Measurements from ENCODE around the gene IGDCC3. TPM values are rescaled to one million over a fixed set of nuclear protein-coding genes. Genes with fewer than 3 reads are reported as not detected.

The IGDCC3 gene
- total RNA-seq: under 1 TPM in 1 of 2 donors, not detected in 1; 0.09 TPM
- long read RNA-seq: 0 reads

DNA sequence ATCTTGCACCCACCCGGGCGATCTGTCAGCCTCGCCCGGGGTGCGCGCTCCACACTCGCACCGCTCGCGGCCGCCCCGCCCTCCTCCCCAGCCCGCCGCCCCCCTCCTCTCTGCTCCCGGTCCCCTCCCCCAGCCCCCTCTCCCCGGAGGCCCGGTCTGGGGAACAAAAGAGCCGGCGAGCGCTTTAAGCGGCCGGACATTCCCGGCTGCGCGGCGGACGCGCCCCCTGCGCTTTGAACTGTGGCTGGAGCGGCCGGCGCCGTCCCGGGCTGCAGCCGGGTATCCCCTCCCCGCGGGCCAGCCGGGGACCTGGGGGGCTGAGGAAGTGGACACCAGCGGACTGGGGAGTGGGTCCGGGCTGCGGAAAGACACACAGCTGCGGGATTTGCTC is at the start of gene IGDCC3:
IGDCC3 (minus strand) TSS at position 27 of the 391 bp plus-strand sequence. CDS start 214 bp downstream, outside the sequence.
- ATAC-seq (peak in 1 of 2 donors; percentile 29), DNase-seq (no peak)
- intact Hi-C loops (cut with DNase I): loop anchor here in 1 of 2 donors (2.0 kb wide), 1 partner anchor 51 kb away; no protein-coding TSS in a partner anchor

- DNase-seq (no peak), ATAC-seq (no peak)
- intact Hi-C loops (cut with DNase I): no loop called here
Measured at GRCh38 chr15:65426216-65426853, 48.5 kb upstream of the IGDCC3 start.

- DNase-seq (no peak), ATAC-seq (no peak)
- intact Hi-C loops (cut with DNase I): no loop called here
Measured at GRCh38 chr15:65424683-65425082, 46.9 kb upstream of the IGDCC3 start.

DNA sequence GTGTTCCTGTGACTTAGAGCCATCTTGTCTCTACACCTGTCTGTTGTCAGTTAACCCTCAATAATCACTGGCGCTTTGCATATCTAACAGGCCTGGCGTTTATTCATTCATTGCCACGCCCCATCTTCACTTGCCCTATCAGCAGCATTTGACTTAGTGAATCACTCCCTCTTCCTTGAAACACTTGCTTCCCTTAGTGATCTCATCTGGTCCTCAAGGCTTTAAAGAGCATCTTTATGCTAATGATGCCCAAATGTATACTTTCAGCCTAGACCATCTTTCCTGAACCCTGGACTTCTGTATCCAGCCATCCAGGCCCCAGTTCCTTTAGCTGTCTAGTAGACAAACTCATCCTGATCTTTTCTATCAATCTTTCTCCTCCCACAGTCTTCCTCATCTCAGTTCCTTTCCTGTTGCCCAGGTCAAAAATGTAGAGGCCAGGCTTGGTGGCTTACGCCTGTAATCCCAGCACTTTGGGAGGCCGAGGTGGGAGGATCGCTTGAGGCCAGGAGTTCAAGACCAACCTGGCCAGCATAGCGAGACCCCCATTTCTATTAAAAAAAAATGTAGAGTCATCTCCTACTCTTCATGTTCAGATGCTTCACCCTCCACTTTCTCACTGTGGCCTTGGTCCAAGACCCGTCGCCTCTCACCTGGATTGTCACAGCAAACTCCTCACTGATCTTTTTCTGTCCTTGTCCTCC is 46.3 kb upstream of the IGDCC3 start:
- no peak for ATAC-seq
- DNase-seq: no peak

DNA sequence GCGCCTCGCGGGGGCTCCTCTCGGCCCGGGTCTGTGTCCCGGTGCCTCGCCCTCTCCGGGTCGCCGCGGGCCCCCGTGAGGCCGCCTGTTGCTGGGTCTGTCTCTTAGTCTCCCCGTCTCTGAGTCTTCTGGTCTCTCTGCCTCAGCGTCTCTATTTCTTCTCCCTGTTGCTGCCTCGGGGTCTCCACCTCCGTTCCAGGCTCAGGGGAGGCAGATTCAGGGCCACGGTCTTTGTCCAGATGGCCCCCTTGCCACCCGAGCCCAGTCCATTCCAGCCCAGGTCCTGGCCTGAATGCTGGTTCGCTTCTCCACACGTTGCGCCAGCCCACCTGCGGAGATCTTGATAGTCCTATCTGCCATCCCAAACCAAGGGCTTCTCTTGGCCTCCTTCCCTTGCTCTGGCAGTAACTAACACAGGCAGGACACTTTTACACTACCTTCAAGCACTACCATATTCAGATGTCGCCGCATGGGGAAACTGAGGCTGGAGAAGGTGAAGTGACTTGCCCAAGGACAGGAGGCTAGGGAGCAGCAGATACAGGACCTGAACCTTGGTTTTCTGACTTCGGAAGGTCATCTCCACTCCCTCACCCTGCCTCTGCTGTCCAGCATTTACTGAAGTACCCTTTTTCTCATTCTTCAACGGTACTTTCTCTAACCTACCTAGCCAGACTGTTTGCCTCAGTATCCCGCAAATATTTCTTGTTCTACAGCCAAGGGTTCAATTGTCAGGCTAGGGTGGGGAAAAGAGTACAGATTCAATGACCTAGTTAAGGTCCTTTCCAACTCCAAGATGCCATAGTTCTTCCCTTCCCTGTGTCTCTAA is 45.6 kb upstream of the IGDCC3 start:
- ATAC-seq: no peak
- DNase-seq: no peak
- intact Hi-C loops (cut with DNase I): no loop called here

More for the DNA sequence above, 46.3 kb upstream of the IGDCC3 start:
- intact Hi-C loops (cut with DNase I): no loop called here

- DNase-seq: peak; percentile 30
- ATAC-seq: peak; percentile 48 to 50
- intact Hi-C loops (cut with DNase I): no loop called here
Measured at GRCh38 chr15:65421360-65422215, 43.8 kb upstream of the IGDCC3 start.

DNA sequence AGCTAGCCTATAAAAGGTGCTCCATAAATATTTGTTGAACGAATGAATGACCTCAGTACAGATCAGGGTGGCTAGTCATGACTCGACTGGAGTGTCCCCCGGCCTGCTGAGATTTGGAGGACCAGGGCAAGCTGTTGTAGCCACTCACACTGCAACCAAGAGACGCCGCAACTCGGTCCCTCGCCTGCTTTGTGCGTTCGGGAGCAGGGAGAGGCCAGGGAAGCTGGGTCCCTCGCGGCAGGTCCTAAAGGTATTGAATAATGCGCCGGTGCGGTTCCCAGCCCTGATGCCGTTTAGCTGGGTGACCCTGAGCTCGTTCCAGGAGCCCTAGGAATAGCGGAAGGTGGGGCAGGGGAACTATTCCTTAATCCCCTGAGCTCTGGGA is 43.2 kb upstream of the IGDCC3 start:
- intact Hi-C loops (cut with DNase I): no loop called here
- DNase-seq (no peak), ATAC-seq (no peak)

GRCh38 chr15:65418596-65418995 is 40.8 kb upstream of the IGDCC3 start:
- no peak for DNase-seq
- ATAC-seq: no peak
- intact Hi-C loops (cut with DNase I): no loop called here

DNA sequence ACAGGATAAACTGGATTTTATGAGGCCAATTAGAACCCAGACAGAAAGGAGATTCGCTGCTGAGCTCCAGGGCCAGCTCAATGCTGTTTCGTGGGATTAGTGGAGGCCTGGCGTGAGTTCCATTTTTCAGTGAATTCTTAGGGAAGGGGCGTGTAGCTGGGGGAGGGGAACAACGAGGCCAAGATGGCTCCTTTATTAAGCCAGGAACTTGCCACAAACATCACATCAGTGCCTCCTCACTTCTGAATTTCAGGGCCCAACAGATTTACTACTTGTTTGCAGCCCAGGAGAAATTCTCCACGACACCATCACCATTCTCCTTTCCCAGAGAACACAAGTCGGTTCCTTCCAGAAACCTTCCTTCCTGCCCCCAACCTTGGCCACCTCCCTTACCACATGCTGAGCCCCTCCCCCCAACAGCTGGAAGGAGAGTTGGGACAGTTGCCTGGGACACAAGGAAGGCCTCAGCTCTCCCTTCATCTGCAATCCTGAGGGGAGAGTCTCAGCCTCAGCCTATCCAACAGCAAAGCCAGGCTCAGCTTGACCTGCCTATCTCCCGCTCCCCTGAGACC is 39.1 kb upstream of the IGDCC3 start:
- intact Hi-C loops (cut with DNase I): no loop called here
- ATAC-seq (peak; percentile 36 to 43), DNase-seq (no peak)

DNA sequence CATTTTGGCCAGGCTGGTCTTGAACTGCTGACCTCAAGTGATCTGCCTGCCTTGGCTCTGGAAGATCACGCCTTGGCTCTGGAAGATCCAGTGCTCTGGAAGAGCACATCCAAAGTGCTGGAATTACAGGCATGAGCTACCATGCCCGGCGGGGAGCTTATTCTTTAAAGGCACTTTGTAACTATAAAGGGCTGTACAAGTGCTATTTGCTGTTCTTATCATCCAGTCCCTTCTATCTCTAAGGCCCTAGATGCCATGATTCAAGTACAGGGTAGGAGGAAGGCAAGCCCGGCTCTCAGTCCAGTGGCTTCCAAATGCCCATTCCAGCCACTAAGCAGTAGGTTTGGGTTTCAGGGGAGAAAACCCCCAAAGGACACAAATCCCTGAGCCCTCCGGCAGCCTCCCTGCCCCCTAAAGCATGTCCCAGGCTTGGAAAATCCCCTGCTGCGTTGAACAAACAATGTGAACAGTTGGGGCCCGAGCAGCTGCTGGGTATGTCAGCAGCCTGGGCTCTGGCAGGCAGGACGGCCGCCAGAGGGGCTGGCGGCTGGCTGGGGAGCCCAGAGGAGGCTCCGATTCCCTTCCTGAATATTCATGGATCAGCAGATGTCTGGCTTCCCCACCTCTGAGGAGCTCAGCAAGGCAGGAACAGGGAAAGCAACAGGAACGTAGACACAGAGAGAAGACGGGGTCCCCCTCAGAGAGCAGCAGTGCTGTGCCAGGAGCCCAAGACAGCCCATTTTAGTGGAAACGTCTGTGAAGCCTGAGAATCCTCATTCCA is 37.2 kb upstream of the IGDCC3 start:
- no peak for DNase-seq
- intact Hi-C loops (cut with DNase I): no loop called here
- ATAC-seq: peak; percentile 70 to 75

- DNase-seq (no peak), ATAC-seq (no peak)
- intact Hi-C loops (cut with DNase I): no loop called here
Measured at GRCh38 chr15:65413760-65414144, 36.0 kb upstream of the IGDCC3 start.

GRCh38 chr15:65413051-65413759 is 35.4 kb upstream of the IGDCC3 start:
- ATAC-seq (no peak), DNase-seq (no peak)
- intact Hi-C loops (cut with DNase I): no loop called here

- intact Hi-C loops (cut with DNase I): no loop called here
- DNase-seq (no peak), ATAC-seq (no peak)
Measured at GRCh38 chr15:65412556-65412955, 34.8 kb upstream of the IGDCC3 start.

- no peak for ATAC-seq
- intact Hi-C loops (cut with DNase I): no loop called here
Measured at GRCh38 chr15:65411465-65412071, 33.8 kb upstream of the IGDCC3 start.

GRCh38 chr15:65410972-65411371 is 33.2 kb upstream of the IGDCC3 start:
- ATAC-seq (no peak), DNase-seq (no peak)
- intact Hi-C loops (cut with DNase I): no loop called here

More at GRCh38 chr15:65411465-65412071, 33.8 kb upstream of the IGDCC3 start:
- DNase-seq: no peak

DNA sequence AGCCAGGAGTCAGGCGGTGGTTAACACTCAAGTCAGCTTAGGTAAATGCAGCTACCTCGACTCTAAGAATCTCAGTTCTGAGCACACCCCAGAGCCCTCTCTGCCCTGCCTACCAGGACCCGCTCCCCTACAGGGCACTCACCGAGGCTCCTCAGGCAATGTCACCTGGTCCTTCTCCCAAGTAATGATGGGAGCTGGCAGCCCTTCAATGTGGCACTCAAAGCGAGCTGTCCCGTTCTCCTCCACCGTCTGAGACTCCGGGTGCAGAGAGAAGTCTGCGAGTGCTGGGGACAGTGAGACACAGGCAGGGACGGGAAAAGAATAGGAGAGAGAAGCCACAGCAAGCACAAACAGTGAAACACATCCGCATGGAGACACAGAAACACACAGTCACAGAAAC is 32.2 kb upstream of the IGDCC3 start:
- DNase-seq (no peak), ATAC-seq (no peak)
- intact Hi-C loops (cut with DNase I): no loop called here

GRCh38 chr15:65409036-65409631 is 31.3 kb upstream of the IGDCC3 start:
- DNase-seq (no peak), ATAC-seq (peak in 1 of 2 donors; percentile 63)
- intact Hi-C loops (cut with DNase I): no loop called here
